ENCODE measurements around the gene PIK3R6. TPM values are rescaled to one million over a fixed set of nuclear protein-coding genes. Genes with fewer than 3 reads are reported as not detected.

Gene PIK3R6
- total and polyA plus RNA-seq, 2 experiments from 2014 or later, result 0.11 to 0.24 TPM

- no peaks in the 10 kb centered on the region for H3K27me3 ChIP-seq (ENCODE audit: insufficient read depth)
- no peak overlapping the region for H3K4me3 ChIP-seq
- H3K79me2 ChIP-seq (replicated peaks; ENCODE audit: insufficient read depth), result no peaks in the 10 kb centered on the region
- no peak overlapping the region for H3K4me2 ChIP-seq
- ATAC-seq (no peak), DNase-seq (ENCODE audit: low spot score) (no peak)
- Mint-ChIP-seq H3K27ac (peak overlapping the region; percentile 40; the same call in 1 of the 2 replicates), H3K4me3 (no peak overlapping the region), H3K9me3 (no peaks in the 10 kb centered on the region), H3K27me3 (ENCODE audit: insufficient read depth, low read depth, poor library complexity) (peaks cover 7% of the 10 kb centered on the region), H3K4me1 (no peaks in the 10 kb centered on the region), H3K36me3 (ENCODE audit: low read depth) (0 out of 3 replicates have a peak, but pooled peaks cover 2% of the 10 kb centered on the region)
- H3K36me3 ChIP-seq (ENCODE audit: insufficient read depth), result no peaks in the 10 kb centered on the region
- peaks cover under 1% of the 10 kb centered on the region; the same call in 1 of the 2 replicates for H3K9me2 ChIP-seq (ENCODE audit: insufficient read depth)
- no peaks in the 10 kb centered on the region for H3F3A ChIP-seq (replicated peaks; ENCODE audit: low read depth)
- no peaks in the 10 kb centered on the region for H4K20me1 ChIP-seq (replicated peaks; ENCODE audit: insufficient read depth)
- TF ChIP-seq EZH2phosphoT487 (IDR thresholded peaks at IDR 0.05; ENCODE audit: unreplicated experiment) (no peak), CREB1 (CRISPR knock-in tag; IDR thresholded peaks at IDR 0.05; ENCODE audit: low read depth) (no peak), NANOG (IDR thresholded peaks at IDR 0.05; ENCODE audit: borderline replicate concordance) (no peak), CTCF (conservative IDR thresholded peaks at IDR 0.05; ENCODE audit: low read depth in 2 of 2) (no peak), ZNF331 (CRISPR knock-in tag; IDR thresholded peaks at IDR 0.05; ENCODE audit: low read depth) (no peak), ZNF462 (CRISPR knock-in tag; IDR thresholded peaks at IDR 0.05) (no peak)
- H2AFZ ChIP-seq, result no peak overlapping the region
- no peak overlapping the region for H3K27ac ChIP-seq (ENCODE audit: low read depth)
- no peaks in the 10 kb centered on the region for H3K4me1 ChIP-seq (ENCODE audit: insufficient read depth)
Measured at GRCh38 chr17:8909586-8910270, 42.3 kb upstream of the PIK3R6 start.
